ENCODE results near the gene HSD17B12.
"Not testable (repeated sequence)": the region's sequence is repeated elsewhere in the genome, so short reads cannot be mapped to it uniquely, and the experiment has no call there.

Gene HSD17B12

GRCh38 chr11:43738600-43739409 is 58.3 kb downstream of the HSD17B12 start:
- no peak for DNase-seq (ENCODE audit: low read depth in 3 of 3, low spot score in 1 of 3)

GRCh38 chr11:43746670-43747069 is 66.1 kb downstream of the HSD17B12 start:
- DNase-seq (ENCODE audit: low read depth in 3 of 3, low spot score in 1 of 3) = no peak

DNA sequence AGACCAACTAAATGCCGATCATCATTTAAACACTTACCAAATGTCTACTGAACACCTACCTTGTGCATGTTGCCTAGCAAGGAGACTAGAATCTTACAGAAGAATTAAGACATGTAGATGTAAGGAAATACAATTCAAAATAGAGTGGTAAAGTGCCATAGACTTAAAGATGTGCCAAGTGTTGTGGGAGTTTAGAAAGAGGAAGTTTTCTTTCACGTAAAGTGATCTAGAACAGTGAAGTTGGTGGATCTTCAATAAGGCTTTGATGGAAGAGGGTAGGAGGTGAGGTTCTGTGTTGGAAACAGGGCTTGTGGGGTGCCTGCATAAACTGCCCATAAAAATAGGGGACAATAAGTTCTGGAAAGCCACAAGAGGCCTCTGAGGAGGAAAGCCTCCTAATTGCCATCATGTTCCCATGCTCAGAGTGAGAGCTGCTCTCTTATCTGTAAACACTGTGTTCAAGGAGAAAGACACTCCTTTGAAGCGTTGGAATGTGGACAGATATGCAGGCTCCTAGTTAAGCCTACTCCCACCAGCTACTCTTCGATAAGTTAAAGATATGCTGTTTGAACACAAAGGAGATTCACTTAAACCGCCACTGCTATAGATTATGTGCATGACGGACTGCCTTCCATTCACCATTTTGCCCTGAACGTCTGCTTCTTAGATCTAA is 66.7 kb downstream of the HSD17B12 start:
- DNase-seq (ENCODE audit: low read depth in 3 of 3, low spot score in 1 of 3) = no peak

GRCh38 chr11:43748095-43748494 is 67.6 kb downstream of the HSD17B12 start:
- DNase-seq (ENCODE audit: low read depth in 3 of 3, low spot score in 1 of 3) = no peak

DNA sequence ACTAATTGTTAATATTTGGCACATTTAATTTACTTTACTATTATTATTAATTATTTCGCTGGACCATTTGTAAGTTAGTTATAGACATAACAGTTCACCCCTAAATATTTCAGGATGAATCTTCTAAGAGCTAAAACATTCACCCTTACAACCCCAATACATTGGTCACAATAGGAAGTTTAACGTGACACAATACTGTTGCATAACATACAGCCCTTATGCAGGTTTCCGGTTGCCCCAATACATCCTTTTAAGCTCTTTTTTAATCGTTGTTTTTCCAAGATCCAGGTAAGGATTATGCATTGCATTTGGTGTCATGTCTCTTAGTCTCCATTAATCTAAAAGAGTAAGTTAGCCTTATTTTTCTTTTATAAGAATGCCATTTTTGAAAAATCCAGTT is 71.2 kb downstream of the HSD17B12 start:
- no peak for DNase-seq (ENCODE audit: low read depth in 3 of 3, low spot score in 1 of 3)

DNA sequence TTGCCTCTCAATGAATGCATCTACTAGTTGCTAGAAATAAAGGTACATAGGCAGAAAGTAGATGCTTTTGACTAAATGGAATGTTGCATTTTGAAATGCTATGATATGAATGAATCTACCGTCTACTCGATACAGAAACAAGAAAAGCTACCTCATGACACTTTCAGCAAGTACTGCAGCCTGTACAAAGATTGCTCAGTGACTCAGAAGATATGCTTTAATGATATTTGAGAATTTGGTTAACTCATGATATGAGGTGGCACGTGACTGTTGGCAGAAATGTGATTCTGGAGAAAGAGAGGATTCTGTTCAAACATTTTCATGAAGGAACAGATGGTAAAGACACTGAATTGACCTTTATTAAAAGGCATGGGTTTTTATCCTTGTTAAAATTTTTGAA is 76.0 kb downstream of the HSD17B12 start:
- DNase-seq (ENCODE audit: low read depth in 3 of 3, low spot score in 1 of 3) = no peak

- DNase-seq (ENCODE audit: low read depth in 3 of 3, low spot score in 1 of 3) = no peak
These were observed 78.4 kb downstream of the HSD17B12 start for GRCh38 chr11:43758927-43759326.

DNA sequence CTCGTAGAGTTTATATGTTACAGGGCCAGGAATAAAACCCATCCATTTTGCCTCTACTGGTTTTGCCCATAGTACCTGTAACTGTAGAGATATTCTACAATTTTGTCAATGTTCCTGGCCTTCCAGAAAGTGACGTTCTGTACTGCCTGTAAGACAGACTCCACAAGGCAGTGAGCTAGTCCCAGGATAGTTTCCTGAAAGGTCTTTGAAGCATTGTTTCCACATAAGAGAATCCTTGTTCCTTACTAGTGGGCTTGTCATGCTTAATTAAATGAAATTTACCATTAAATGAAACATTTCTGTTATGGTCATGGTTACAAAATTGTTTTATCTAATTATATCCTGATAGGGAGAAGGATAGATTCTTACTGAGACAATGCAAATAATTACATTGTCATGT is 80.4 kb downstream of the HSD17B12 start:
- no peak for DNase-seq (ENCODE audit: low read depth in 3 of 3, low spot score in 1 of 3)

- no peak for DNase-seq (ENCODE audit: low read depth in 3 of 3, low spot score in 1 of 3)
These were observed 84.7 kb downstream of the HSD17B12 start for GRCh38 chr11:43765194-43765593.

GRCh38 chr11:43768654-43769053 is 88.1 kb downstream of the HSD17B12 start:
- not testable (repeated sequence) for DNase-seq (ENCODE audit: low read depth in 3 of 3, low spot score in 1 of 3)

GRCh38 chr11:43770173-43770572 is 89.6 kb downstream of the HSD17B12 start:
- DNase-seq (ENCODE audit: low read depth in 3 of 3, low spot score in 1 of 3) = no peak

- DNase-seq (ENCODE audit: low read depth in 3 of 3, low spot score in 1 of 3) = no peak
These were observed 92.2 kb downstream of the HSD17B12 start for GRCh38 chr11:43772733-43773132.

DNA sequence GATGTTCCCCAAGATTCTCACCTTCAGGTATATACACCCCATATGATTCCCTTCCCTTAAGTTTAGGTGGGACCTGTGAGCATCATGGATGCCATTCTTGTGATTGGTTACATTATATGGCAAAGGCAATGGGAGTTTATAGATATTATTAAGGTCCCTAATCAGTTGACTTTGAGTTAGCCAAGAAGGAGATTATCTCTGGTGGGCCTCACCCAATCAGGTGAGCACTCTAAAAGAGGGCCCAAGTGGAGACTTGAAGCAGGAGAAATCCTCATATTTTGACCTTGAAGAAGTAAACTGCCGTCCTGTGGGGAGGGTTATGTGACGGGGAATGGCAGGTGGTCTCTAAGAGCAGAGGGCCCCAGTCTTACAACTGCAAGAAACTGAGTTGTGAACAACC is 94.2 kb downstream of the HSD17B12 start:
- no peak for DNase-seq (ENCODE audit: low read depth in 3 of 3, low spot score in 1 of 3)

GRCh38 chr11:43779306-43779705 is 98.8 kb downstream of the HSD17B12 start:
- no peak for DNase-seq (ENCODE audit: low read depth in 3 of 3, low spot score in 1 of 3)

DNA sequence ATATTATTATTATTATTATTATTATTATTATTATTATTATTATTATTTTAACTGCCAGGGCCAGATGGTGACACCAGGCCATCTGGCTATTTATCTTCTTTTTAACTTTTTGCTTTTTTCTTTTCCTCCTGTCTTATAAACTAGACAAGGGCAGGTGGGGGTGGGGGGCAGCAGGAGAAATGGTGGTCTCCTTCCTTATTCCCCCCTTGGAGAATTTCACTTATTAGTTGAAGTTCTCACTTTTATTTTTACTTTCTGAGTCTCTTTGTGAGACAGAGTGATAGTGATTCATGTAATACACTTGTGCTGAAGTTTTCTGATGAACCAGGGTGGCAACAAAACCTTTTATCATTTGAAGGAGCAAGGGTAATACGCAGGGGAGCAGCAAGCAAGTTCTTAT is 103.8 kb downstream of the HSD17B12 start:
- no peak for DNase-seq (ENCODE audit: low read depth in 3 of 3, low spot score in 1 of 3)

DNA sequence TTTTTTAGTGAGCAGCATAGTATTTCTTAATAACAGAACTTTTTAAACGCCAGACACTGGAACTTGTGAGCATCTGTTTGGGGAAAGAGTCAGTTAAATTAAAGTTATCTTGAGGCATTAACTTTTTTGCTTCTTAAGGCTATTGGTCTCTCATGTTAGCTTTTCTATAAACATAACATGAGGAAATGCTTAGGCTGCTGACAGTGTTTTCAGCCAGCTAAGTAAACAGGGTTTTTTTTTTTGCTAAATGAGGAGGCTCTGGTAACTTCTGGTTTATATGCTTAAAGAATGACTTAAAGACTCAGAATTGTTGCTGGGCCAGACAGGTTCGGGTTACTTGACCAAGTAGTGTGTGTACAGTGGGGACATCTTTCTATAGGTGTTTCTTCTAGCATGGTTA is 104.3 kb downstream of the HSD17B12 start:
- no peak for DNase-seq (ENCODE audit: low read depth in 3 of 3, low spot score in 1 of 3)

- no peak for DNase-seq (ENCODE audit: low read depth in 3 of 3, low spot score in 1 of 3)
These were observed 104.8 kb downstream of the HSD17B12 start for GRCh38 chr11:43785318-43785717.

- no peak for DNase-seq (ENCODE audit: low read depth in 3 of 3, low spot score in 1 of 3)
These were observed 105.5 kb downstream of the HSD17B12 start for GRCh38 chr11:43786016-43786415.

- DNase-seq (ENCODE audit: low read depth in 3 of 3, low spot score in 1 of 3) = no peak
These were observed 107.3 kb downstream of the HSD17B12 start for GRCh38 chr11:43787824-43788223.

DNA sequence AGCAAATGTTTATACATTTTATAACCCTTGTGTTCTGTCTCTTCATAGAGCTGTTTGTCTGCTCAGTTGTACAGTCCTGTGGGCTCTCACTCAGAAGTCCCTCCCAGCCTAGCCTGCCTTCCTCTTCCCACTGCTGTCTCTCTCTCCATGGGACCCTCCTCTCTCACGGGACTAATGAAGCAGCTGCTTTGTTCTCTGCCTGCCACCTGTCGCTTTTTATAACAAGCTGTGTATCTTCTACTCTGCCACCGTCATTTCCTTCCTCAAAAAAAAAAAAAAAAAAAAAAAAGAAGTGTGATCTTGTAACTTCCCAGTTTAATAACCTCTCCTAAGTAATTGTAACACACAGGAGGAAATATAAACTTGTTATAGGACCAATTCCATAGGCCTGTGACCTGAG is 107.9 kb downstream of the HSD17B12 start:
- DNase-seq (ENCODE audit: low read depth in 3 of 3, low spot score in 1 of 3) = no peak

DNA sequence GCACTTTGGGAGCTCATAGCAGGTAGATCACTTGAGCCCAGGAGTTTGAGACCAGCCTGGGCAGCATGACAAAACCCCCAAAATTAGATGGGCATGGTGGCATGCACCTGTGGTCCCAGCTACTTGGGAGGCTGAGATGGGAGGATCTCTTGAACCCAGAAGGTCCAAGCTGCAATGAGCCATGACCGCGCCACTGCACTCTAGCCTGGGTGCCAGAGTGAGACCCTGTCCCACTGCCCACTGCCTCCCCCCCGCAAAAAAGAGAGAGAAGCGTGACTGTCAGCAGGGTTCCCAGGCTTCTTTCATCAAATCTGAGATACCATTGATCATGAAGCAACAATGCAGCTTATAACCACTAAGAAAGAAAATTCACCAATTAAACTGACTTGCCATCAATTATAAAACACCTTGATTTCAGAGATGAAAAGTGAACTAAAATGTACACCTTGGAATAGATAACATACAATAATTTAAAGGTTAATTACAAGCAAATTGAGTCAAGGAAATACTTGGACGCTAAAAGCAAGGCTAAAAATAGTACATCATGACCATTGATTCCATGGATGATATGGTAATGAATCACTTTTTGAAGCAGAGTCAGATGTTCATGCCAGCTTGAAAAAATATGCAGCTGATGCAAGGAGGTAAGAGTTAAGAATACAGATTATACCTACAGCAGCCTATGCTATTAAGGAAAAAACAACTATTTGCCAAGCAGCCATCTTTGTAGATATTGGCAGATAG is 109.3 kb downstream of the HSD17B12 start:
- no peak for DNase-seq (ENCODE audit: low read depth in 3 of 3, low spot score in 1 of 3)

DNA sequence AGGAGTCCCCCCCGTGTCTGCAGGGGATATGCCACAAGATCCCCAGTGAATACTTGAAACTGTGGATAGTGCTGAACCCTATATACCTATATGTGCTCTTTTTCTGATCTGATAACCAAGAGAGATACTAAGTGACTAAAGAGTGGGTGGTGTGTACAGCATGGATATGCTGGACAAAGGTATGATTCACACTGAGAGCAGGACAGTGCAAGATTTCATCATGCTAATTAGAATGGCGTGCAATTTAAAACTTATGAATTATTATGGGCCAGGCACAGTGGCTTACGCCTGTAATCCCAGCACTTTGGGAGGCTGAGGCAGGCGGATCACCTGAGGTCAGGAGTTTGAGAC is 109.9 kb downstream of the HSD17B12 start:
- no peak for DNase-seq (ENCODE audit: low read depth in 3 of 3, low spot score in 1 of 3)
